K562 (cell line): ENCODE data around the gene B3GAT3. TPM values are rescaled to one million over a fixed set of nuclear protein-coding genes. Genes with fewer than 3 reads are reported as not detected.

Source experiments
- BCL6 ChIP-seq: fragments of 250-450 bp; sonication (Bioruptor Pico); IDR thresholded peaks from 2 replicates; pipeline ENCODE4 v1.4.0; 2020
- CBFB ChIP-seq: sonication (generic); formaldehyde crosslinking; IDR thresholded peaks from 2 replicates; pipeline ENCODE4 v1.4.0; 2020; ENCODE audit warnings: mild to moderate bottlenecking, missing genetic modification reagents
- NFE2 ChIP-seq: IDR thresholded peaks from 2 replicates; pipeline ENCODE4 v1.6.1; 2014; ENCODE audit warnings: antibody characterized with exemption, low read depth
- SIN3B ChIP-seq: fragments of 450-650 bp; IDR thresholded peaks from 2 replicates; pipeline ENCODE4 v1.6.1; 2017; ENCODE audit warnings: low read depth, mild to moderate bottlenecking, moderate library complexity
- ZNF444 ChIP-seq: fragments of 250-450 bp; sonication (Bioruptor Pico); IDR thresholded peaks from 2 replicates; pipeline ENCODE4 v1.4.0; 2020; ENCODE audit warnings: mild to moderate bottlenecking, moderate library complexity
- ZNF57 ChIP-seq: fragments of 450-650 bp; formaldehyde crosslinking; IDR thresholded peaks from 2 replicates; pipeline ENCODE4 v1.4.0; 2020; ENCODE audit warnings: mild to moderate bottlenecking, moderate library complexity
- polyA plus RNA-seq, 8 experiments: library from polyadenylated mRNA; depleted of rRNA in 4 of 8; stranded (reverse) in 5 of 8; unstranded in 3 of 8; fragments of >200 nt; fragmentation: Nextera tagmentation in 2 of 8; fragmentation: Illumina TruSeq in 1 of 8; extraction: Ambion mirVana in 2 of 8; extraction: Trizol in 1 of 8; gene quantifications; 2 replicates each; pipeline versions ENCODE4 v1.2.1 to v1.2.3, GENCODE V29; 2011 to 2014; ENCODE audit warnings: inconsistent platforms in 1 of 8, missing spikeins in 1 of 8
- total RNA-seq, 7 experiments: library from RNA; depleted of rRNA in 6 of 7; stranded (reverse); fragments of >200 nt in 6 of 7; fragmentation: Illumina TruSeq in 2 of 7; extraction: Trizol in 2 of 7; gene quantifications; 2 replicates each; pipeline versions ENCODE4 v1.2.1 to v1.2.3, GENCODE V29; 2011 to 2021; ENCODE audit warnings: low replicate concordance in 1 of 7
- TF ChIP-seq, protein P1 (sequence below): sonication (generic); formaldehyde crosslinking; IDR thresholded peaks from 2 replicates; pipeline ENCODE4 v1.8.0; 2023; ENCODE audit warnings: missing genetic modification reagents, mild to moderate bottlenecking, borderline replicate concordance
- TF ChIP-seq, protein P2 (sequence below), 2 experiments: fragments of 450-650 bp; IDR thresholded peaks; 2 replicates each; pipeline ENCODE4 v1.6.1; 2016; ENCODE audit warnings: mild to moderate bottlenecking in 2 of 2, borderline replicate concordance in 1 of 2, low read depth in 1 of 2, moderate library complexity in 1 of 2

The B3GAT3 gene
- total and polyA plus RNA-seq, 9 of the 15 experiments (the other 6 are each of a cell fraction or from before 2014, with no cell fraction given) = 0.30 to 64.0 (median 21.4) TPM

DNA sequence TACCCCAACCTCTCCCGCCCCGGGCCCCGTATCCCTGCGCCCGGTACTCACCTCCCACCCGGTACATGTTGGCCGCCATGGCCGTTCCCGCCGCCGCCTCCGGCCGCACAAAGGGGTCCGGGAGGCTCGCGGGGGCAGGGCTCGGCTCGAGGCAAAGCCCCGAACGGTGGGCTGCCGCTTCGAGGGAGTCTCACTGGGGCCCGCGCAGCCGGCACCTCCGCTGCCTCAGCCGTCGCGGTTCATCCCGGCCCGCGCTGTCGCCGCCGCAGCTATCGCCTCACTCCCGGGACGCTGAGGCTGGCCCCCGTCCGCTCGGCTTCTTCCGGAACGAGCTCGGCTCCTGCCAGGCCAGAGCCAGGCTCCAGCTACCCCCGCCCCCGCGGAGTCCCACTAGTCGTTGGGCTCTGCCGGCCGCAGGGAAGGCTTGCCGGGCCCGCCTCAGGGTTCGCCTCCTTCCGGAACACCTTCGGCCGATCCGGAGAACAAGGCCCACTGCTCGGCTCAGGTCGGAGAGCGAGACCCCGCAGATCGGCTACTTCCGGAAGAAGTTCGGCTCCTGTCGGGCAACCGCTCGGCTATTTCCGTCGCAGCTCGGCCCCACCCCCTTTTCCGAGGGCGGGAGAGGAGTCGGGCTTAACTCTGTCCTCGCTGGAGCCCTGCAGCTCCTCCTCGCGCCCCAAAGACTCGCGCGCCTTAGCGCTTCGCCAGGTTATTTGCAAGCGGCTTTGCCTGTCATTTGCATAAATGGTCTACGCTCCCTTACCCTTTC is 20.2 kb downstream of the B3GAT3 start, which contains the start of gene MTA2 (continued):
- TF ChIP-seq, protein P1, sequence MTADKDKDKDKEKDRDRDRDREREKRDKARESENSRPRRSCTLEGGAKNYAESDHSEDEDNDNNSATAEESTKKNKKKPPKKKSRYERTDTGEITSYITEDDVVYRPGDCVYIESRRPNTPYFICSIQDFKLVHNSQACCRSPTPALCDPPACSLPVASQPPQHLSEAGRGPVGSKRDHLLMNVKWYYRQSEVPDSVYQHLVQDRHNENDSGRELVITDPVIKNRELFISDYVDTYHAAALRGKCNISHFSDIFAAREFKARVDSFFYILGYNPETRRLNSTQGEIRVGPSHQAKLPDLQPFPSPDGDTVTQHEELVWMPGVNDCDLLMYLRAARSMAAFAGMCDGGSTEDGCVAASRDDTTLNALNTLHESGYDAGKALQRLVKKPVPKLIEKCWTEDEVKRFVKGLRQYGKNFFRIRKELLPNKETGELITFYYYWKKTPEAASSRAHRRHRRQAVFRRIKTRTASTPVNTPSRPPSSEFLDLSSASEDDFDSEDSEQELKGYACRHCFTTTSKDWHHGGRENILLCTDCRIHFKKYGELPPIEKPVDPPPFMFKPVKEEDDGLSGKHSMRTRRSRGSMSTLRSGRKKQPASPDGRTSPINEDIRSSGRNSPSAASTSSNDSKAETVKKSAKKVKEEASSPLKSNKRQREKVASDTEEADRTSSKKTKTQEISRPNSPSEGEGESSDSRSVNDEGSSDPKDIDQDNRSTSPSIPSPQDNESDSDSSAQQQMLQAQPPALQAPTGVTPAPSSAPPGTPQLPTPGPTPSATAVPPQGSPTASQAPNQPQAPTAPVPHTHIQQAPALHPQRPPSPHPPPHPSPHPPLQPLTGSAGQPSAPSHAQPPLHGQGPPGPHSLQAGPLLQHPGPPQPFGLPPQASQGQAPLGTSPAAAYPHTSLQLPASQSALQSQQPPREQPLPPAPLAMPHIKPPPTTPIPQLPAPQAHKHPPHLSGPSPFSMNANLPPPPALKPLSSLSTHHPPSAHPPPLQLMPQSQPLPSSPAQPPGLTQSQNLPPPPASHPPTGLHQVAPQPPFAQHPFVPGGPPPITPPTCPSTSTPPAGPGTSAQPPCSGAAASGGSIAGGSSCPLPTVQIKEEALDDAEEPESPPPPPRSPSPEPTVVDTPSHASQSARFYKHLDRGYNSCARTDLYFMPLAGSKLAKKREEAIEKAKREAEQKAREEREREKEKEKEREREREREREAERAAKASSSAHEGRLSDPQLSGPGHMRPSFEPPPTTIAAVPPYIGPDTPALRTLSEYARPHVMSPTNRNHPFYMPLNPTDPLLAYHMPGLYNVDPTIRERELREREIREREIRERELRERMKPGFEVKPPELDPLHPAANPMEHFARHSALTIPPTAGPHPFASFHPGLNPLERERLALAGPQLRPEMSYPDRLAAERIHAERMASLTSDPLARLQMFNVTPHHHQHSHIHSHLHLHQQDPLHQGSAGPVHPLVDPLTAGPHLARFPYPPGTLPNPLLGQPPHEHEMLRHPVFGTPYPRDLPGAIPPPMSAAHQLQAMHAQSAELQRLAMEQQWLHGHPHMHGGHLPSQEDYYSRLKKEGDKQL (CRISPR knock-in tag) = no peak
- TF ChIP-seq, protein P2, sequence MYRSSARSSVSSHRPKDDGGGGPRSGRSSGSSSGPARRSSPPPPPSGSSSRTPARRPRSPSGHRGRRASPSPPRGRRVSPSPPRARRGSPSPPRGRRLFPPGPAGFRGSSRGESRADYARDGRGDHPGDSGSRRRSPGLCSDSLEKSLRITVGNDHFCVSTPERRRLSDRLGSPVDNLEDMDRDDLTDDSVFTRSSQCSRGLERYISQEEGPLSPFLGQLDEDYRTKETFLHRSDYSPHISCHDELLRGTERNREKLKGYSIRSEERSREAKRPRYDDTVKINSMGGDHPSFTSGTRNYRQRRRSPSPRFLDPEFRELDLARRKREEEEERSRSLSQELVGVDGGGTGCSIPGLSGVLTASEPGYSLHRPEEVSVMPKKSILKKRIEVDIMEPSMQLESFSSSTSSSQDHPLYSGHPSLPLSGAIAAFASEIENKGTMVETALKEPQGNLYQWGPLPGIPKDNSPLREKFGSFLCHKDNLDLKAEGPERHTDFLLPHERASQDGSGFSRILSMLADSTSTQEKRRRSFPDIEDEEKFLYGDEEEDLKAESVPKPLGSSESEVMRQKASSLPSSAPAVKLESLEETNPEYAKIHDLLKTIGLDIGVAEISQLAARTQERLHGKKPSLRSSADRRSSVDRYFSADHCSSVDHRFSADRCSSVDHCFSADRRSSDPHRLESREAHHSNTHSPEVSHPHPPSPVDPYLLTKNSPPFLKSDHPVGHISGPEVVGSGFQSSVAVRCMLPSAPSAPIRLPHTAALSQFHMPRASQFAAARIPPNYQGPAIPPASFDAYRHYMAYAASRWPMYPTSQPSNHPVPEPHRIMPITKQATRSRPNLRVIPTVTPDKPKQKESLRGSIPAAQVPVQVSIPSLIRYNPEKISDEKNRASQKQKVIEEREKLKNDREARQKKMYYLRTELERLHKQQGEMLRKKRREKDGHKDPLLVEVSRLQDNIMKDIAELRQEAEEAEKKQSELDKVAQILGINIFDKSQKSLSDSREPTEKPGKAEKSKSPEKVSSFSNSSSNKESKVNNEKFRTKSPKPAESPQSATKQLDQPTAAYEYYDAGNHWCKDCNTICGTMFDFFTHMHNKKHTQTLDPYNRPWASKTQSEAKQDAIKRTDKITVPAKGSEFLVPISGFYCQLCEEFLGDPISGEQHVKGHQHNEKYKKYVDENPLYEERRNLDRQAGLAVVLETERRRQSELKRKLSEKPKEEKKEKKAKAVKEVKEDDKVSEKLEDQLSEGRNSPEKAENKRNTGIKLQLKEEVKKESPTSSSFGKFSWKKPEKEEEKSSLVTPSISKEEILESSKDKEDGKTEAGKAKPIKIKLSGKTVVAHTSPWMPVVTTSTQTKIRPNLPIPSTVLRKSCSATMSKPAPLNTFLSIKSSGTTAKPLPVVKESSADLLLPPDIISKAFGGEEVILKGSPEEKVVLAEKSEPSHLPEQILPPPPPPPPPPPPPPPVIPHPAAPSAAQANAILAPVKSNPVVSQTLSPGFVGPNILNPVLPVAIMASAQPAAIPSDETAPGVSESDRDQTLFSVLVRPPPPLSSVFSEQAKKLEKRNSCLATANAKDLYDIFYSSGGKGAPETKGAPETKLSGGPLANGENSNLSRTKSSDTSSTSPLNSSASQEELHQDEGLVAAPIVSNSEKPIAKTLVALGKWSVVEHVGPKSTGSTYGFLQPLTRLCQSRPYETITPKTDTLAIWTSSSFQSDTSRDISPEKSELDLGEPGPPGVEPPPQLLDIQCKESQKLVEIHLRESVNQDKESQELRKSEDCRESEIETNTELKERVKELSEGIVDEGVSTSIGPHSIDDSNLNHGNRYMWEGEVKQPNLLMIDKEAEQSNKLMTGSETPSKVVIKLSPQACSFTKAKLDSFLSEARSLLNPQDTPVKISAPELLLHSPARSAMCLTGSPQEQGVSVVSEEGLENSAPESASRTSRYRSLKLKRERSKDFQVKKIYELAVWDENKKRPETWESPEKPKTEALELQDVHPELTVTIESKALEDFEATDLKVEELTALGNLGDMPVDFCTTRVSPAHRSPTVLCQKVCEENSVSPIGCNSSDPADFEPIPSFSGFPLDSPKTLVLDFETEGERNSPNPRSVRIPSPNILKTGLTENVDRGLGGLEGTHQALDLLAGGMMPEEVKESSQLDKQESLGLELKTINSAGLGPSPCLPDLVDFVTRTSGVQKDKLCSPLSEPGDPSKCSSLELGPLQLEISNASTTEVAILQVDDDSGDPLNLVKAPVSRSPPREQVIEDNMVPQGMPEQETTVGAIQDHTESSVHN (IDR thresholded peaks at IDR 0.05; ENCODE audit: borderline replicate concordance in 1 of 2, low read depth in 1 of 2) = no peak
- TF ChIP-seq BCL6 (CRISPR knock-in tag) = no peak
- TF ChIP-seq CBFB = no peak
- no peak for TF ChIP-seq SIN3B
- no peak for TF ChIP-seq ZNF57 (CRISPR knock-in tag)
- no peak for TF ChIP-seq NFE2
- no peak for TF ChIP-seq ZNF444 (CRISPR knock-in tag)
